GM21619 (cell line): ENCODE data around the gene OR2T8.

Experiments used
- ATAC-seq: cut with Tn5 transposase; IDR thresholded peaks from one replicate; pipeline ENCODE4 v1.9.1; 2021; ENCODE audit not compliant: unreplicated experiment

The OR2T8 gene, protein sequence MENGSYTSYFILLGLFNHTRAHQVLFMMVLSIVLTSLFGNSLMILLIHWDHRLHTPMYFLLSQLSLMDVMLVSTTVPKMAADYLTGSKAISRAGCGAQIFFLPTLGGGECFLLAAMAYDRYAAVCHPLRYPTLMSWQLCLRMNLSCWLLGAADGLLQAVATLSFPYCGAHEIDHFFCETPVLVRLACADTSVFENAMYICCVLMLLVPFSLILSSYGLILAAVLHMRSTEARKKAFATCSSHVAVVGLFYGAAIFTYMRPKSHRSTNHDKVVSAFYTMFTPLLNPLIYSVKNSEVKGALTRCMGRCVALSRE

DNA sequence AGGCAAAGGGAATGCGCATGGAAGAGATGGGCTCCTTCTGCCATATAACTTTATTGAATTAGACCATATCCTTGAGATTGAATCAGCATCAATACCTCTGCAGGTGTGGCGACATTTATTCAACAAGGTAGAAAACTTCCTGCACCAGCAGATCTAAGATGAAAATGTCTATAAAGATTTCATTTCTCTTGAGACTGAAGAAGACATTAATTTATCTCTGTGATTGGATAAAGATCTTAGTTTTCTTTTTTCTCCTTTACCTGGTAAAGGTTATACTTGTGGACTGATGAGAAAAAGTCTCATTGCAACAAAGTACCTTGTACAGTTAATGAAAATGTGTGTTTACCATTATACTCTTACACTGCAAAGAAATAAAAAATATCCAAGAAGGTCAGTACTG lies at the start of gene OR2T8:
Gene OR2T8 (plus strand): TSS at position 301 of the 400 bp plus-strand sequence. CDS start 766 bp downstream, outside the sequence.
- ATAC-seq, result no peak

DNA sequence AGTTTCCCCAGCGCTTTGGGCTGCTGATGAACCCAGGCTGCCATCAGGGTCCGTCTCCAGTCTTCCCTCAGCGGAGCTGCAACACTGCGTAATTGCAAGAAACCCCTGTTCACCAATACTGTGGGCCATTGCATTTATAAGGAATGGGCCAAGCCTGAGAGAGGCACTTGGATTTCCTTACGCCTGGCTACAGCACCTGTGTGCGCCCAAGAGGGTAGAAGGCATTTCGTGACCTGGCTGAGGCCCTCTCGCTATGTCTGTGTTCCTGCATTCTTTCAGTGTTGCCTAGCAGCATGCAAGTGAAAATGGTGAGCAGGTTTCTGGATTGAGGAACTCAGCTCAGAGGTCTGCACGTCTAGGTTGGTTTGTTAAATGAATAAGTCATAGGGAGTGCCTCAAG lies 36.7 kb upstream of the OR2T8 start:
- no peak for ATAC-seq

DNA sequence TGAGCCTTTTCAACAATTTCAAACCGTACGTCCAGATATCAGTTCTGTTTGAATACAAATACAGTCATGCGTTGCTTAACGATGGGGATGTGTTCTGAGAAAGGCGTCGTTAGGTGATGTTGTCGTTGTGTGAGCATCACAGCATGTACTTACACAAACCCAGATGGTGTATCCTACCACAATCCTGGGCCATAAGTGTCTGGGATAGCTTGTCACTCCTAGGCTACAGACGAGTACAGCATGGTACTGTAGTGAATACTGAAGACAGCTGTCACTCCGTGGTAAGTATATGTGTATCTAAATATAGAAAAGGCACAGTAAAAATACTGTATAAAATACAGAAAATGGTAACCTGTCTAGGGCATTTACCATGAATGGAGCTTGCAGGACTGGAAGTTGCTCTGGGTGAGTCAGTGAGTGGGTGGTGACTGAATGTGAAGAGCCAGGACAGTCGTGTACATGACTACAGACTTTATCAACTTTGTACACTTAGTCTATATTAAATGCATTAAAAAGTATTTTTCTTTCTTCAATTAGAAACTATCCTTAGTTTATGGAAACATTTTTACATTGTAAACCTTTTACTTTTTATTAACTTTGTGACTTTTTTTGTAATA lies 35.1 kb upstream of the OR2T8 start:
- ATAC-seq, result no peak

DNA sequence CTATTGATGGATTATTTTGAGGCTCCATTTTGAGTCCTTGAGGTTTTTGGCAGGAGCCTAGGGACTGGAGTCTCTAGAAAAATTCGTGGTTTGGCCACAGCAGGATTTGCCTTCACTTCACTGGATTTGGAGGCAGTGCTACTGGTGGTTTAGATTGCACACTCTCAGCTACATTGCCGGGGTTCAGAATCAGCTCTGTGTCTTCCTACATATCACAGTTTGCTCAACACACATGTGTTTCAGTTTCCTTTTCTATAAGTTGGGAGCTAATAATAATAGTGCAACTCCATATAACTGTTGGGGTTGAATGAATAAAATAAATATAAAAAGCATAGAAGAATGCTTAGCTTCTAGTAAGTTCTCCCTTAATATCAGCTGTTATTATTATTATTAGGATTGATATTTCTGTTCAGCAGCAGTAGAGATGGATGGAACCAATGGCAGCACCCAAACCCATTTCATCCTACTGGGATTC lies 24.9 kb upstream of the OR2T8 start, which contains the start of gene OR2W3:
Gene OR2W3 (plus strand): TSS at position 425 of the 475 bp plus-strand sequence. CDS start 0 bp downstream, at position 425.
- no peak for ATAC-seq

- no peak for ATAC-seq
These were observed 24.1 kb upstream of the OR2T8 start for GRCh38 chr1:247895976-247896375.

- no peak for ATAC-seq
These were observed 15.9 kb upstream of the OR2T8 start for GRCh38 chr1:247904122-247904521.

DNA sequence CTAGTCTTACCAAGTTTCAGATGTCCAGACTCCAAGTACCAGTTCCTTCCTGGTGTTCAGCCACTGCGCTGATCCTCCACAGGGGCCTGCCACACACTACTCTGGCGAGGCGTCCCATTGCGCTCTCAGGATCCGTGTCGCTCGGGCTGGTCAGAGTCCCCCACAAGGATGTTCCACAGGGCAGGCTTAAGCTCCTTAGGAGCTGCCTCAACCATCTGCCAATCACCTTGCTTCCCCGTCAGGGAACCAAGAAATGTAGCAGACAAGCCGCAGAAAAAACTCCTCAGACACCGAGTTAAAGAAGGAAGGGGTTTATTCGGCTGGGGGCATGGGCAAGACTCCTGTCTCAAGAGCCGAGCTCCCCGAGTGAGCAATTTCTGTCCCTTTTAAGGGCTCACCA lies 14.9 kb upstream of the OR2T8 start:
- no peak for ATAC-seq

DNA sequence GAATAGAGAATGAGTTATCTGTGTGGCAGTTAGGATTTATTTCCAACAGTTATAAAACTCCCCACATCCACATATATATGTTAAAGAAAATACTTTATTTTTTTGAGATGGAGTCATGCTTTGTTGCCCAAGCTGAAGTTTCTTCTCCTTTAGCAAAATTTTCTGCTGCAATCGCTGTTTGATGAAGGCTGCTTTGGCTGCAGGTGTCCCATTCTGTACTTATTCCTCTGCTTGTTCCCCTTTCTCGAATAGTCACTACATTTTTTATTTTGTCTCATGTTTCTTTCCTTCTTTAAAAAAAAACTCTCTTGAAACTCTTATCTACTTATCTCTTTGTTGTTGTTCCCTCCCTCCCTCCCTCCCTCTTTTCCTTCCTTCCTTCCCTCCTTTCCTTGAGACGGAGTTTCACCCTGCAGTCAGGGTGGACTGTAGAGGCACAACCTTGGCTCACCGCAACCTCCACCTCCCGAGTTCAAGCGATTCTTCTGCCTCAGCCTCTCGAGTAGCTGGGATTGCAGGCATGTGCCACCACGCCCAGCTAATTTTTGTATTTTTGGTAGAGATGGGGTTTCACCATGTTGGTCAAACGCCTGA lies 14.0 kb upstream of the OR2T8 start:
- ATAC-seq, result no peak

- ATAC-seq, result no peak
These were observed 13.5 kb upstream of the OR2T8 start for GRCh38 chr1:247906504-247907047.

GRCh38 chr1:247908766-247909165 lies 11.3 kb upstream of the OR2T8 start:
- no peak for ATAC-seq

- no peak for ATAC-seq
These were observed 6.3 kb upstream of the OR2T8 start for GRCh38 chr1:247913786-247914185.

DNA sequence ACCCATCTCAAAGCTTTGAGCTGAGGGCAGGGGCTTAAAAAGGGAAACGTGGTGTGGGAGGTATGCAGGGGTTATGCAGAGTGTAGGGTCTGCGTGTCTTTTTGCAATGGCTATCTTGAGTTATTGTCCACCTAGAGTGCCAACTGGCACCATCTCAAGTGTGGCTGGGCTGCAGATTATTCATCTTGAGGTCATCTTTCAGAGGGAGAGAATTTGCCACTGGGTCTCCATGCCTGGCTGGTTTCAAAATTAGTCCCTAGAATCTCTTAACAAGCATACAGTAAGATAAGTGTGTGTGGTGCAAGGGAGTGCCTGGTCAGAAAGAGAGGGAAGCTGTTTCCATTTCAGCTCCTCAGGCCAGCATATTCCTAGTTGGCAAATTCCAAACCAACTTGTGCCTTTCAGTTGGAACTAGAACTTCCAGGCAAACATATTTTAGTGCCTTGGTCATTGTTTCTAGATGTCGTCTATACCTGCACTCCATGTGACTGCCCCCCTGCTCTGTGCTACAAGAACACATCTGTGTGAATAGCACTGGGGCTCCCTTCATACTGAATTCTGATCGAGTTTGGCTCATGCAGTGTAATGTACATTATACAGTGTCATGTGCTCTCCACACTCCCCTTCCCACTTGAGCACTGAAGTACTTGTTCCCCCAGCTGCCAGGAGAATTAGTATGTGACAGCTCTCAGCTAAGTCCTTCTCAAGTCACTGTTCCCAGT lies 5.0 kb upstream of the OR2T8 start:
- ATAC-seq, result no peak

GRCh38 chr1:247923941-247924340 lies 3.9 kb downstream of the OR2T8 start:
- ATAC-seq, result no peak

GRCh38 chr1:247924868-247925267 lies 4.8 kb downstream of the OR2T8 start, which contains the start of gene OR2AJ1:
Gene OR2AJ1, plus strand, starts transcription at chr1:247924889. Its CDS starts 8,880 bp downstream, at chr1:247933769.
- ATAC-seq, result no peak

DNA sequence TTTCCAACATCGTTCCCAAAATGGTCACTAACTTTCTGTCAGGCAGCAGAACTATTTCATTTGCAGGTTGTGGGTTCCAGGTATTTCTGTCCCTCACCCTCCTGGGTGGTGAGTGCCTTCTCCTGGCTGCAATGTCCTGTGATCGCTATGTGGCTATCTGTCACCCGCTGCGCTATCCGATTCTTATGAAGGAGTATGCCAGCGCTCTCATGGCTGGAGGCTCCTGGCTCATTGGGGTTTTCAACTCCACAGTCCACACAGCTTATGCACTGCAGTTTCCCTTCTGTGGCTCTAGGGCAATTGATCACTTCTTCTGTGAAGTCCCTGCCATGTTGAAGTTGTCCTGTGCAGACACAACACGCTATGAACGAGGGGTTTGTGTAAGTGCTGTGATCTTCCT lies 13.9 kb downstream of the OR2T8 start:
- ATAC-seq, result no peak

GRCh38 chr1:247935781-247936180 lies 15.7 kb downstream of the OR2T8 start:
- no peak for ATAC-seq

DNA sequence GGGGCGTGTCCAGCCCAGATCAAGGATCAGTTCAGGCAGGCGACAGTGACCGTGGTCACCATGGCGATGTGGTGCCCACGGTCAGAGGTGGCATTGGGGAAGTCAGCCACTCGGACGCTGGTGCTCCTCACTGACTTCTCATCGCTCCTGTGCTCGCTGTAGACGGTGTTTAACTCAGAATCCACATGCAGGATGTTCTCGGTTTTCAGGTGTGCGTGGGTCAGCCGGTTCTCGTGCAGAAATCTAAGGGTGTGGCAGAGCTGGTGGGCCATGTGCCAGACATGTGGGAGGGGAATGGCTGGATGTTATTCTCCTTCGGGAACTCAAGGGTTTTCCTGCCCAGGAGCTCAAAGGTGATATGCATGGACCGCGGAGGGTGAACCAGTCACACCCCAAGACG lies 16.4 kb downstream of the OR2T8 start:
- ATAC-seq, result no peak

- ATAC-seq, result peak; percentile 99
These were observed 17.1 kb downstream of the OR2T8 start for GRCh38 chr1:247936965-247937734.

- ATAC-seq, result no peak
These were observed 22.6 kb downstream of the OR2T8 start for GRCh38 chr1:247942624-247943023.

DNA sequence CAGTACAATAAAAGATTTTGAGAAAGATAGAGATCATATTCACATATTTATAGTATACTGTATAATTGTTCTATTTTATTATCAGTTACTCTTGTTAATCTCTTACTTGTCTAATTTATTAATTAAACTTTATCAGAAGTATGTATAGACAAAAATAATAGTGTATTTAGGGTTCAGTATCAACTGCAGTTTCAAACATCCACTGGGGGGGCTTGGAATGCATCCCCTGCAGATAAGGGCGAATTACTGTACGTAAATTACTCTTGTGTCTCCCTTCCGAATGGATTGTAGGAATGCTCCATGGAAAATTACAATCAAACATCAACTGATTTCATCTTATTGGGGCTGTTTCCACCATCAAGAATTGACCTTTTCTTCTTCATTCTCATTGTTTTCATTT lies 28.5 kb downstream of the OR2T8 start, which contains the start of gene OR2L8:
Gene OR2L8 (plus strand): TSS at position 301 of the 400 bp plus-strand sequence. CDS start 0 bp downstream, at position 301.
- ATAC-seq, result no peak
